AG04450 (cell line): ENCODE data around the gene PAM. TPM values are rescaled to one million over a fixed set of nuclear protein-coding genes. Genes with fewer than 3 reads are reported as not detected.
"Not testable (repeated sequence)": the region's sequence is repeated elsewhere in the genome, so short reads cannot be mapped to it uniquely, and the experiment has no call there.

Experiments
- CTCF ChIA-PET: fragments of 300-600, 350-600 bp; formaldehyde crosslinking; extraction: SDS; loops from one replicate; lab custom pipeline; 2022; ENCODE audit warnings: antibody characterized with exemption, inconsistent platforms; lab: Charles Lee
- POLR2A ChIA-PET: fragments of 350-600 bp; formaldehyde crosslinking; extraction: SDS; loops from one replicate; lab custom pipeline; 2021; ENCODE audit warnings: antibody characterized with exemption, inconsistent platforms; lab: Yijun Ruan, JAX
- DNase-seq: peaks from one replicate; pipeline ENCODE4 v3.0.0-alpha.2; 2011; ENCODE audit warnings: low read depth, low spot score
- H3K27ac ChIP-seq: one replicate; pipeline ENCODE4 v1.5.1; 2012; ENCODE audit warnings: low read depth, low read length, control low read depth
- H3K27me3 ChIP-seq: one replicate; pipeline ENCODE4 v1.6.0; 2012; ENCODE audit warnings: low read length; ENCODE audit not compliant: control insufficient read depth, insufficient read depth
- H3K4me3 ChIP-seq: 2 replicates; pipeline ENCODE4 v1.5.1; 2011; ENCODE audit warnings: mild to moderate bottlenecking, low read depth, low read length, control low read depth
- H3K9me3 ChIP-seq: 2 replicates; pipeline ENCODE4 v1.5.1; 2012; ENCODE audit warnings: low read length; ENCODE audit not compliant: control insufficient read depth, insufficient read depth
- polyA plus RNA-seq: library from polyadenylated mRNA; depleted of rRNA; stranded (reverse); fragments of >200 nt; gene quantifications from 2 replicates; pipeline ENCODE4 v1.2.3, GENCODE V29; 2011
- TF ChIP-seq, protein P1 (sequence below): IDR thresholded peaks from 2 replicates; pipeline ENCODE4 v1.5.1; 2011; ENCODE audit warnings: low read depth, low read length, control low read depth, inconsistent platforms

The PAM gene
- polyA plus RNA-seq, 1 experiment: 307 TPM

DNA sequence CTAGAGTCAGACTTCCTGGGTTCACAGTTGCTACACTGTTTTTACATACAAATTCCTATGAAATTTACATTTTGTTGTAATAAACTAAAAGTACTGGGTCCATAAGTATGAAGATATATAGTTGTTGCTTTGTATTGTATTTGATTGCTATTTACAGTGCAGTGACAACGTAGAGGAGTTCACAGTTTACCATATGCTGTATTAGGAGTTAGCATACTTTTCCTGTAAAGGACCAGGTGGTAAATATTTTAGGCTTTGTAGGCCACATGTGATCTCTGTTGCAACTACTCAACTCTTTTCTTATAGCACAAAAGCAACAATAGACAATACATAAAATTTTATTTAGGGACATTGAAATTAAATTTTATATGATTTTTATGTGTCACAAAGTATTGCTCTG lies 18.0 kb downstream of the PAM start:
- H3K9me3 ChIP-seq: no peaks in the 10 kb centered on the region
- TF ChIP-seq, protein P1, sequence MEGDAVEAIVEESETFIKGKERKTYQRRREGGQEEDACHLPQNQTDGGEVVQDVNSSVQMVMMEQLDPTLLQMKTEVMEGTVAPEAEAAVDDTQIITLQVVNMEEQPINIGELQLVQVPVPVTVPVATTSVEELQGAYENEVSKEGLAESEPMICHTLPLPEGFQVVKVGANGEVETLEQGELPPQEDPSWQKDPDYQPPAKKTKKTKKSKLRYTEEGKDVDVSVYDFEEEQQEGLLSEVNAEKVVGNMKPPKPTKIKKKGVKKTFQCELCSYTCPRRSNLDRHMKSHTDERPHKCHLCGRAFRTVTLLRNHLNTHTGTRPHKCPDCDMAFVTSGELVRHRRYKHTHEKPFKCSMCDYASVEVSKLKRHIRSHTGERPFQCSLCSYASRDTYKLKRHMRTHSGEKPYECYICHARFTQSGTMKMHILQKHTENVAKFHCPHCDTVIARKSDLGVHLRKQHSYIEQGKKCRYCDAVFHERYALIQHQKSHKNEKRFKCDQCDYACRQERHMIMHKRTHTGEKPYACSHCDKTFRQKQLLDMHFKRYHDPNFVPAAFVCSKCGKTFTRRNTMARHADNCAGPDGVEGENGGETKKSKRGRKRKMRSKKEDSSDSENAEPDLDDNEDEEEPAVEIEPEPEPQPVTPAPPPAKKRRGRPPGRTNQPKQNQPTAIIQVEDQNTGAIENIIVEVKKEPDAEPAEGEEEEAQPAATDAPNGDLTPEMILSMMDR: no peak
- CTCF ChIA-PET: interaction anchor here (0.9 to 2.7 kb wide), 2 partner anchors 8 to 198 kb away, joined by 3 to 14 read pairs; no protein-coding TSS in a partner anchor
- no peak overlapping the region for H3K27ac ChIP-seq
- POLR2A ChIA-PET: no interaction called here
- H3K27me3 ChIP-seq: no peaks in the 10 kb centered on the region
- no peak for DNase-seq
- no peak overlapping the region for H3K4me3 ChIP-seq

DNA sequence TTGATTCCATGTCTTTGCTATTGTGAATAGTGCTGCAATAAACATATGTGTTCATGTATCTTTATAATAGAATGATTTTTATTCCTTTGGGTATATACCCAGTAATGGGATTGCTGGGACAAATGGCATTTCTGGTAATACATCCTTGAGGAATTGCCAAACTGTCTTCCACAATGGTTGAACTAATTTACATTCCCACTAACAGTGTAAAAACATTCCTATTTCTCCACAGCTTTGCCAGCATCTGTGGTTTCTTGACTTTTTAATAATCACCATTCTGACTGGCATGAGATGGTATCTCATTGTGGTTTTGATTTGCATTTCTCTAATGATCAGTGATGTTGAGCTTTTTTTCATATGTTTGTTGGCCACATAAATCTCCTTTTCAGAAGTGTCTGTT lies 20.7 kb downstream of the PAM start:
- CTCF ChIA-PET, DNase-seq, H3K4me3 ChIP-seq, POLR2A ChIA-PET, H3K27ac ChIP-seq, H3K27me3 ChIP-seq, H3K9me3 ChIP-seq: not testable (repeated sequence)

DNA sequence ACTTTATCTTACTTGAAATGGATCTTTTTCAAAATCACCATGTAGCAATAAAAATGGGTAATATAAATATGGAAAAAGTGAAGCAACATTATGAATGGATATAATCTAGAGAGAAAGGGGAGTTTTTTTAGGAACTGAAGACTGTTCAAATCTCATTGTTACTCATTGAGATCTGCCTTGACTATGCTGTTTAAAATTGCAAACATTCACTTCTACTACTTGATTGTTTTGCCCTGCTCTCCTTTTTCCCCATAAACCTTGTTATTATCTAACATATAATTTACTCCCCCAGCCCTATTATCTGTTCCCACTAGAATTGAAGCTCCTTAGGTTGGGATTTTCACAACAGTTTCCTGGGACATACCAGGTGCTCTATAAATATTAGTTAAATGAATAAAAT lies 22.0 kb downstream of the PAM start:
- CTCF ChIA-PET: interaction anchor here (0.8 to 0.9 kb wide), 2 partner anchors 95 to 265 kb away, joined by 3 to 5 read pairs; no protein-coding TSS in a partner anchor
- no peaks in the 10 kb centered on the region for H3K9me3 ChIP-seq

DNA sequence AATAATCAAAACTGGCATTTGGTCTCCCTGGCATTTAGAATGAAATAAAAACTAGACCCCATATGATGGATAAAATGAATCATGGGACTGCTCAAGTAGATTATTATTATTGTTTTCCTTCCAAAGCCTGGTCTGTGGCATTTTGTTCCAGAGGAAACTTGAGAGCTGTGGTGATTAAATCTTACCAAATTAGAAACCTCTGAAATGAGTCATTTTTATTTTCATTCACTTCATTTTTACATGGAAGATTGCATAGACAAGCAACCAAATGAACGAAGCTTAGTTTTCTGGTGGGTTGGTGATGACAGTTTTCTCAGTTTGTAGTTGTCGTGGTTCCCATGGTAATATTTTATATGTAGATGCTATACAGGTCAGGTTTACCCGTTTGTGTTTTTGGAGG lies 23.4 kb downstream of the PAM start:
- DNase-seq: no peak
- CTCF ChIA-PET: interaction anchor here (1.3 kb wide), 1 partner anchor 98 kb away, joined by 5 read pairs; no protein-coding TSS in a partner anchor
- Histone ChIP-seq H3K27ac (no peak overlapping the region), H3K9me3 (no peaks in the 10 kb centered on the region), H3K4me3 (no peak overlapping the region), H3K27me3 (no peaks in the 10 kb centered on the region)
- POLR2A ChIA-PET: no interaction called here
- TF ChIP-seq, protein P1: no peak

More for the DNA sequence above, 22.0 kb downstream of the PAM start:
- POLR2A ChIA-PET: no interaction called here
- no peaks in the 10 kb centered on the region for H3K27me3 ChIP-seq
- DNase-seq: no peak
- TF ChIP-seq, protein P1: no peak
- H3K4me3 ChIP-seq: no peak overlapping the region
- no peak overlapping the region for H3K27ac ChIP-seq

DNA sequence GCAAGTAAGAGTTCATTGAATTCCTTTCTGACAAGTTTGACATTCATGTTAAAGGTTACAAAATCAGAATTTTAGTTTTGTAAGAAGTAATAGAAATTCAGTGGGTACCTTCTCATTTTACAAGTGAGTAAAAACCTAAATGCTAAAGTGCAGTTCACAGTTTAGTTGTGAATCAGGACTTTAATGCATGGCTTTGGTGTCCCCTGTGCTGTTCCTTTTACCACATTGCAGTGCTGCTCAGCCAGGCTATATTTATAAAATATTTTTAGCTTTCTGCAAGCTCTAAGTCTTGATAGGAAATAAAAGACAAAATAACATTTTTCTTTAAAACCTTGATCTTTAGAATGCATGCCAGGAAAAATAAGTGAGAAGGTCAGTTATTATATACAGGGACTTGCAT lies 26.3 kb downstream of the PAM start:
- Histone ChIP-seq H3K4me3 (no peak overlapping the region), H3K9me3 (no peaks in the 10 kb centered on the region), H3K27me3 (no peaks in the 10 kb centered on the region), H3K27ac (no peak overlapping the region)
- POLR2A ChIA-PET: no interaction called here
- CTCF ChIA-PET: interaction anchor here (0.7 to 3.0 kb wide), 19 partner anchors 10 to 554 kb away, joined by 3 to 45 read pairs (median 6); no protein-coding TSS in a partner anchor
- TF ChIP-seq, protein P1: no peak
- no peak for DNase-seq
